ENCODE results near the gene CTDSPL2. TPM values are rescaled to one million over a fixed set of nuclear protein-coding genes. Genes with fewer than 3 reads are reported as not detected.

Gene CTDSPL2
- polyA plus RNA-seq, 1 donor = 33.8 TPM

DNA sequence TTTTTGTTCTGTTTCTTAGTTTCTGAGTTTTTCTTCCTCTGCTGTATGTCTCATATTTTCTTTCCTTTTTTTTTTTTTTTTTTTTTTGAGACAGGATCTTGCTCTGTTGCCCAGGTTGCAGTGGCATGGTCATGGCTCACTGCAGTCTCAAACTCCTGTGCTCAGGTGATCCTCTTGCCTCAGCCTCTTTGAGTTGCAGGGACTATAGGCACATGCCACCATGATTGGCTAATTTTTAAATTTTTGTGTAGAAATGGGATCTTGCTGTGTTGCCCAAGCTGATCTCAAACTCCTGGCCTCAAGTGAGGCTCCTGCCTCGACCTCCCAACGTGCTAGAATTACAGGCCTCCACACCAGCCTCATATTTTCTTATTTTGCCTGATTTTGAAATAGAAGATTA is 51.9 kb downstream of the CTDSPL2 start:
- DNase-seq = no peak
- Histone ChIP-seq H3K27ac (ENCODE audit: low read length) (no peak overlapping the region), H3K36me3 (ENCODE audit: control insufficient read depth, insufficient read depth, low read length) (peaks cover 9% of the 10 kb centered on the region), H3K9me3 (ENCODE audit: control insufficient read depth, low read depth, low read length) (no peaks in the 10 kb centered on the region), H3K4me1 (ENCODE audit: control insufficient read depth, insufficient read depth, low read length) (no peaks in the 10 kb centered on the region), H3K27me3 (ENCODE audit: control insufficient read depth, insufficient read depth, low read length) (no peaks in the 10 kb centered on the region), H3K4me3 (ENCODE audit: low read length) (no peak overlapping the region)
- no CpG with 5 or more reads among the region's 2 CpGs for WGBS (ENCODE audit: insufficient coverage, low lambda C conversion rate)

DNA sequence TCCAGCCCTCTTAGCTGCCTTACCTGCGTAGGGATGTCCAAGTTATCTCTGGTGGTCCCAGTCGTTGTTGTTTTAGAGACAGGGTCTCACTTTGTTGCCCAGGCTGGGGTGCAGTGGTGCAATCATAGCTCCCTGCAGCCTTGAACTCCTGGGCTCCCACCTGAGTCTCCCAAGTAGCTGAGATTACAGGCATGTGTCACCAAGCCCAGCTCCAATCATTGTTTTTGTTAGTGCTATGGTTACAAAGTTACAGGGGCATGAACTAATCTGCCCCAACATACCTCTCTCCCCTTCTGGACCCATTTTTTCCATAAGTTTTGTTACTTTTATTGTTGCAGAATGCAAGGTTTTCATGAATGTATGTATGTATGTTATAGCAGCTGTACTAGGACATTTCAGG is 54.7 kb downstream of the CTDSPL2 start:
- H3K4me1 ChIP-seq (ENCODE audit: control insufficient read depth, insufficient read depth, low read length) = no peaks in the 10 kb centered on the region
- no peak overlapping the region for H3K4me3 ChIP-seq (ENCODE audit: low read length)
- no peak for DNase-seq
- no peak overlapping the region for H3K27ac ChIP-seq (ENCODE audit: low read length)
- no peaks in the 10 kb centered on the region for H3K27me3 ChIP-seq (ENCODE audit: control insufficient read depth, insufficient read depth, low read length)
- no CpG with 5 or more reads among the region's 2 CpGs for WGBS (ENCODE audit: insufficient coverage, low lambda C conversion rate)
- H3K9me3 ChIP-seq (ENCODE audit: control insufficient read depth, low read depth, low read length) = no peaks in the 10 kb centered on the region
- H3K36me3 ChIP-seq (ENCODE audit: control insufficient read depth, insufficient read depth, low read length) = peaks cover 20% of the 10 kb centered on the region

DNA sequence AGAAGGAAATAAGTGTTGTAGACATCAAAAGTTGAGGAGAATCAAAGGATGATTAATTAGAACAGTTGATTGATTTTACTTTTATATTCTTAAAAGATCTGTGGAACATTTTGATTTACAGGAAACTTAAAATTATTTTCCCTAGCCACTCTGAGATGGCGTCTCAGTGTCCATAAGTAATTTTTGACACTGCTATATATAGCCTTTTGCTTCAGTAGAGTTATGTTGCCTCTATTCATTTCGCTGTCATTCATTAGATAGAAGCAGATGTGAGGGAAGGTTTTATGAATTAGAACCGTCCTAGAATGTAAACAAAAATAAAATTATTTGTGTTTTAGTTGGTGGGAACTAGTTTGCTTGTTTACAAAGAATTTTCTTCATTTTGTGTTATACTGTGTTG is 58.5 kb downstream of the CTDSPL2 start:
- no peaks in the 10 kb centered on the region for H3K9me3 ChIP-seq (ENCODE audit: control insufficient read depth, low read depth, low read length)
- H3K36me3 ChIP-seq (ENCODE audit: control insufficient read depth, insufficient read depth, low read length) = peaks cover 32% of the 10 kb centered on the region
- H3K27me3 ChIP-seq (ENCODE audit: control insufficient read depth, insufficient read depth, low read length) = no peaks in the 10 kb centered on the region
- H3K27ac ChIP-seq (ENCODE audit: low read length) = no peak overlapping the region
- no CpG with 5 or more reads among the region's 3 CpGs for WGBS (ENCODE audit: insufficient coverage, low lambda C conversion rate)
- no peak overlapping the region for H3K4me3 ChIP-seq (ENCODE audit: low read length)
- no peak for DNase-seq
- H3K4me1 ChIP-seq (ENCODE audit: control insufficient read depth, insufficient read depth, low read length) = no peaks in the 10 kb centered on the region

DNA sequence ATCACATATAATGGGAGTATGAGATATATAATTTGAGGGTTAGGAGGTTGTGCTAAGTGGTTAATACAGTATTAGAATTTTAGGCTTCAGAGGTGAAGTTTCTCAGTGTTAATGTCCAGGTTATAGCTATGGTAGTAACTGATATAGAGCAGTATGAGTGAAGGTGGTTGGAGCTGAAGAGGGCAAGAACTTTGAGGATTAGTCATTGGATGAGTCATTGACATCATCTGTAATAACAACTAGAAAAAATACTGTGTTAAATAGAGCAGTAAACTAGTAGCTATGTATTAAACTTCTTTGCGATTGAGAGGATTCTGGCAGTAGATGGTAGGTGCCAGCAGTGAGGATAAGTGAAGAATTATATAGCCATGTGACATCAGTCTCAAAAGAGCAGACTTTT is 62.0 kb downstream of the CTDSPL2 start:
- Histone ChIP-seq H3K9me3 (ENCODE audit: control insufficient read depth, low read depth, low read length) (no peaks in the 10 kb centered on the region), H3K4me1 (ENCODE audit: control insufficient read depth, insufficient read depth, low read length) (peaks cover 25% of the 10 kb centered on the region), H3K27me3 (ENCODE audit: control insufficient read depth, insufficient read depth, low read length) (no peaks in the 10 kb centered on the region), H3K36me3 (ENCODE audit: control insufficient read depth, insufficient read depth, low read length) (peaks cover 44% of the 10 kb centered on the region), H3K27ac (ENCODE audit: low read length) (no peak overlapping the region), H3K4me3 (ENCODE audit: low read length) (no peak overlapping the region)
- DNase-seq = peak; percentile 6 to 35
- WGBS (ENCODE audit: insufficient coverage, low lambda C conversion rate) = no CpG with 5 or more reads among the region's 1 CpG

DNA sequence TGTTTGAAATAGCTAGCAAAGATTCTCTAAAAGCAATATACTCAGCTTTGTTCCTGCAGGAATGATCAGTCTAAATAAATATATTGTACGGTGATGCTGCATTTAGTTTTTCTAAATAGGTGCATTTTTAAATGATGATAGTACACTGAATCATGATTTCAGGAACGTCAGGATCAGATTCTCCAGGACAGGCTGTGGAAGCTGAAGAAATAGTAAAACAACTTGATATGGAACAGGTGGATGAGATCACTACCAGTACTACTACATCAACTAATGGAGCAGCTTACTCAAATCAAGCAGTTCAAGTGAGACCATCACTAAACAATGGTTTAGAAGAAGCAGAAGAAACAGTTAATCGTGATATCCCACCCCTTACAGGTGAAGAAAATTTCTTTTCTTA is 63.2 kb downstream of the CTDSPL2 start:
- Histone ChIP-seq H3K9me3 (ENCODE audit: control insufficient read depth, low read depth, low read length) (no peaks in the 10 kb centered on the region), H3K36me3 (ENCODE audit: control insufficient read depth, insufficient read depth, low read length) (peaks cover 39% of the 10 kb centered on the region), H3K27ac (ENCODE audit: low read length) (no peak overlapping the region), H3K4me3 (ENCODE audit: low read length) (no peak overlapping the region), H3K4me1 (ENCODE audit: control insufficient read depth, insufficient read depth, low read length) (peaks cover 25% of the 10 kb centered on the region), H3K27me3 (ENCODE audit: control insufficient read depth, insufficient read depth, low read length) (no peaks in the 10 kb centered on the region)
- WGBS (ENCODE audit: insufficient coverage, low lambda C conversion rate) = 100% methylated on average over 1 of the region's 3 CpGs
- no peak for DNase-seq

DNA sequence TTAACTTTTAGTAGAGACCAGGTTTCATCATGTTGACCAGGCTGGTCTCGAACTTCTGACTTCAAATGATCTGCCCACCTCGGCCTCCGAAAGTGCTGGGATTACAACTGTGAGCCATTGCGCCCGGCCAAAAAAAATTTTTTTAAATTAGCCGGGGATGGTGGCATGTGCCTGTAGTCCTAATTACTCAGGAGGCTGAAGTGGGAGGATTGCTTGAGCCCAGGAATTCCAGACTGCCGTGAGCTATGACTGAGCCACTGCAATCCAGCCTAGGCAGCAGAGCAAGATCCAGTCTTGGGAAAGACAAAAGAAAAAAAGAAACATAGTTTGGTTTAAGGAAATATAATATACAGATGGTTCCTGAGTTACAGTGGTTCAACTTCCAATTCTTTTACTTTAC is 64.6 kb downstream of the CTDSPL2 start:
- H3K27ac ChIP-seq (ENCODE audit: low read length) = peak overlapping the region; percentile 49
- peaks cover 42% of the 10 kb centered on the region for H3K36me3 ChIP-seq (ENCODE audit: control insufficient read depth, insufficient read depth, low read length)
- no peaks in the 10 kb centered on the region for H3K9me3 ChIP-seq (ENCODE audit: control insufficient read depth, low read depth, low read length)
- H3K4me3 ChIP-seq (ENCODE audit: low read length) = no peak overlapping the region
- H3K27me3 ChIP-seq (ENCODE audit: control insufficient read depth, insufficient read depth, low read length) = no peaks in the 10 kb centered on the region
- WGBS (ENCODE audit: insufficient coverage, low lambda C conversion rate) = no CpG with 5 or more reads among the region's 7 CpGs
- H3K4me1 ChIP-seq (ENCODE audit: control insufficient read depth, insufficient read depth, low read length) = peaks cover 25% of the 10 kb centered on the region
- DNase-seq = no peak

DNA sequence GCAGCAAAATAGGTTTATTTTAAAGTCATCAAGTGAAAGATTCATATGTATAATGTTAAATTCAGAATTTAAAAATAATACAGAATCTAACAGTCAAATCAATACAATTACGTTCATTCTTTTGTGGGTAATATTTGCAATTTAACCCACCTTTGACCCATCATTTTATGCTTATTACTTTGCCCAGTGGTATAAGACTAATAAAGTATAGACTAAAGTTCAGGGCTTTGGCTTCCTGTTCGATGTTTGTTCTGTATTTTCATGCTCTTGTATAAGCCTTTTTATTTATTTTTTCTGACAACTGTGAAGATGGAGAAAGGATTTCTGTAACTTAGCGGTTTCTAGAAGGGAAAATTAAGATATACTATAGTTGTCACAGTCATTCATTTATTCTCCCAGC is 65.2 kb downstream of the CTDSPL2 start:
- peak in 1 of 2 donors; percentile 57 for DNase-seq
- no CpG with 5 or more reads among the region's 3 CpGs for WGBS (ENCODE audit: insufficient coverage, low lambda C conversion rate)
- Histone ChIP-seq H3K4me1 (ENCODE audit: control insufficient read depth, insufficient read depth, low read length) (peaks cover 25% of the 10 kb centered on the region), H3K4me3 (ENCODE audit: low read length) (no peak overlapping the region), H3K27me3 (ENCODE audit: control insufficient read depth, insufficient read depth, low read length) (no peaks in the 10 kb centered on the region), H3K36me3 (ENCODE audit: control insufficient read depth, insufficient read depth, low read length) (peaks cover 42% of the 10 kb centered on the region), H3K27ac (ENCODE audit: low read length) (peak overlapping the region; percentile 42), H3K9me3 (ENCODE audit: control insufficient read depth, low read depth, low read length) (no peaks in the 10 kb centered on the region)

DNA sequence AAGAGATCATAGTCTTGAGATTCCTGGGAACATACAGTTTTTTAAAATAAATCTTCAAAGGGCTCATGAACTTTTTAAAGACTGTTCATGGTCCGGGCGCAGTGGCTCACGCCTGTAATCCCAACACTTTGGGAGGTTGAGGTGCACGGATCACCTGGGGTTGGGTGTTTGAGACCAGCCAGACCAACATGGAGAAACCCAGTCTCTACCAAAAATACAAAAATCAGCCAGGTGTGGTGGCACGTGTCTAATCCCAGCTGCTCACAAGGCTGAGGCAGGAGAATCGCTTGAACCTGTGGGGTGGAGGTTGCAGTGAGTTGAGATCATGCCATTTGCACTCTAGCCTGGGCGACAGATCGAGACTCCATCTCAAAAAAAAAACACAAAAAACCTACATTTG is 68.1 kb downstream of the CTDSPL2 start:
- Histone ChIP-seq H3K27ac (ENCODE audit: low read length) (no peak overlapping the region), H3K4me3 (ENCODE audit: low read length) (no peak overlapping the region), H3K4me1 (ENCODE audit: control insufficient read depth, insufficient read depth, low read length) (peaks cover 25% of the 10 kb centered on the region), H3K27me3 (ENCODE audit: control insufficient read depth, insufficient read depth, low read length) (no peaks in the 10 kb centered on the region), H3K9me3 (ENCODE audit: control insufficient read depth, low read depth, low read length) (no peaks in the 10 kb centered on the region), H3K36me3 (ENCODE audit: control insufficient read depth, insufficient read depth, low read length) (peaks cover 50% of the 10 kb centered on the region)
- DNase-seq = no peak
- WGBS (ENCODE audit: insufficient coverage, low lambda C conversion rate) = 92% methylated on average over 2 of the region's 8 CpGs

DNA sequence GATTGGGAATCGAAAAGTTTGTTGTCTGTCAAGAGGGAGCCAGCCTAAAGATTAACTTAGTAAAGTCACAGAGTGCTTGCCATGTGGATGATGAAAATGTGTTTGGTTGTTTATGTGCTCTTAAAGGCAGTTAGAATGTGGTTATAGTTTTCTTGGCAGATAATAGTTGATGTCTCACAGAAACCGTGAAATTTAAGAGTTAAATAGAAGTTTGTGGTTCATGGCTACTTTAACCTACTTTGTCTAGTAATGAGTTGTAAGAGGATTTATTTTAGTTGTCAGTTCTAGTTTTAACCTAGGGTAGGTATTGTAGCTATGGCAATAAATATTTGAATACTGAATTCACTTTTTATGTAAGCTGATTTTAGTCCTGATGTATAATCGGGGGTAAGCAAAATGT is 73.1 kb downstream of the CTDSPL2 start:
- Histone ChIP-seq H3K27me3 (ENCODE audit: control insufficient read depth, insufficient read depth, low read length) (no peaks in the 10 kb centered on the region), H3K27ac (ENCODE audit: low read length) (no peak overlapping the region), H3K9me3 (ENCODE audit: control insufficient read depth, low read depth, low read length) (no peaks in the 10 kb centered on the region), H3K4me3 (ENCODE audit: low read length) (no peak overlapping the region), H3K4me1 (ENCODE audit: control insufficient read depth, insufficient read depth, low read length) (no peaks in the 10 kb centered on the region), H3K36me3 (ENCODE audit: control insufficient read depth, insufficient read depth, low read length) (peaks cover 46% of the 10 kb centered on the region)
- no peak for DNase-seq
- WGBS (ENCODE audit: insufficient coverage, low lambda C conversion rate) = 87% methylated on average over 3 of the region's 3 CpGs

DNA sequence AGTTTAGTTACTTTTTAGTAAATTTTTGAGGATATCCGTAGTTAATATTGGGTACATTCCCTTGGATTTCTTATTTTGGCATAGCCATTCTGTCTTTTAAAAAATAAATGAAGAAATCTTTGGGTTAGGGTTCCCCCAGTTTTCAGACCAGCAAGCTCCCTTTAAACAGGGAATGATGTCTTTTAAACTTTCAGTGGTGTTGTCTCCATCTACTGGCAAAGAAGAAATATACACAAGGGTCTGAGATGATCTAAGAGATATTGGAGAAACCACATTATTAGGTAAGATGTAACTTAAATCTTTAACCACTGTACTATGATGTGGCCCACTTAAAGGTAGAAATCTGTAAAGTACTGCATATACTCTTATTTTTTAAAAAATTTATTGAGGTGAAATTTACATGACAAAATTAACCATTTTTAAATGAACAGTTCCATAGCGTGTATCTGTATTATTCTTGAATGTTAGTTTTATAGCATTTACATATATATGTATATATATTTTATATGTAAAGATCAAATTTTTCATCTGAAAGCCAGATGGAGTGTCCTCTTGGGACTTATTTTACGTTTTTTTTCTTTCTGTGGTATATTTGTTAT is 74.4 kb downstream of the CTDSPL2 start:
- Histone ChIP-seq H3K9me3 (ENCODE audit: control insufficient read depth, low read depth, low read length) (no peaks in the 10 kb centered on the region), H3K4me3 (ENCODE audit: low read length) (no peak overlapping the region), H3K27me3 (ENCODE audit: control insufficient read depth, insufficient read depth, low read length) (no peaks in the 10 kb centered on the region), H3K36me3 (ENCODE audit: control insufficient read depth, insufficient read depth, low read length) (peaks cover 41% of the 10 kb centered on the region), H3K4me1 (ENCODE audit: control insufficient read depth, insufficient read depth, low read length) (no peaks in the 10 kb centered on the region), H3K27ac (ENCODE audit: low read length) (no peak overlapping the region)
- 100% methylated on average over 1 of the region's 3 CpGs for WGBS (ENCODE audit: insufficient coverage, low lambda C conversion rate)
- peak; percentile 9 to 12 for DNase-seq

DNA sequence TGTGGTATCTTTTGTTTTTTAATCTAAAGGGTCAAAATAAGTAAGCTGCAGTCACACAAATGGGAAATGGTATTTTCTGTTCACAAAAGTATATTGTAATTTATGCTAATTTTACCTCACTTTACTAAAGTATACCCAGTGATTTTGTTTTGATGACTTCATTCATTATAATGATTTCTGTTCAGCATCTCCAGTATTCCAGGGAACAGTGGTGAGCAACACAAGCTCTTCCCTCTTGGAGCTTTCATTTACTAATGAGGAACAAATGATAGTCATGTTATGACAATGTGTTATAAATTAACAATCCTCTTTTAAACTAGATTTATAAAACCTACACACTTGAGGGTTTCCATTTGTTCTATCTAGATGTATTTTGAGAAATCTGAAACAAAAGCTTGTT is 89.0 kb downstream of the CTDSPL2 start:
- no peak overlapping the region for H3K4me3 ChIP-seq (ENCODE audit: low read length)
- no peaks in the 10 kb centered on the region for H3K27me3 ChIP-seq (ENCODE audit: control insufficient read depth, insufficient read depth, low read length)
- H3K27ac ChIP-seq (ENCODE audit: low read length) = no peak overlapping the region
- no peaks in the 10 kb centered on the region for H3K4me1 ChIP-seq (ENCODE audit: control insufficient read depth, insufficient read depth, low read length)
- no peaks in the 10 kb centered on the region for H3K9me3 ChIP-seq (ENCODE audit: control insufficient read depth, low read depth, low read length)
- DNase-seq = no peak
- peaks cover 27% of the 10 kb centered on the region for H3K36me3 ChIP-seq (ENCODE audit: control insufficient read depth, insufficient read depth, low read length)

Measured in large intestine (tissue), 3 donors.